Mesendoderm (in vitro differentiated cells): ENCODE results near the gene TGIF1.

Experiments
- DNase-seq: peaks from one replicate; pipeline ENCODE4 v3.0.0; 2013
- H2AK5ac ChIP-seq: 2 replicates; pipeline ENCODE4 v1.6.1; 2013; ENCODE audit warnings: low read length, inconsistent platforms
- H2BK120ac ChIP-seq: 2 replicates; pipeline ENCODE4 v1.6.1; 2013; ENCODE audit warnings: low read depth, mild to moderate bottlenecking, low read length, moderate library complexity, mixed read lengths
- H2BK15ac ChIP-seq: replicated peaks from 2 replicates; pipeline ENCODE4 v1.6.1; 2013; ENCODE audit warnings: low read depth, mild to moderate bottlenecking, moderate library complexity
- H2BK5ac ChIP-seq: 2 replicates; pipeline ENCODE4 v1.6.1; 2013; ENCODE audit warnings: low read length, inconsistent platforms
- H3K18ac ChIP-seq: 2 replicates; pipeline ENCODE4 v1.6.1; 2013; ENCODE audit warnings: mild to moderate bottlenecking, low read length, mixed read lengths
- H3K23ac ChIP-seq: one replicate; pipeline ENCODE4 v1.6.1; 2013; ENCODE audit warnings: low read length
- H3K27ac ChIP-seq: 2 replicates; pipeline ENCODE4 v1.5.1; 2013; ENCODE audit warnings: low read depth, mild to moderate bottlenecking, inconsistent platforms, low read length, moderate library complexity
- H3K27me3 ChIP-seq: 2 replicates; pipeline ENCODE4 v1.6.1; 2013; ENCODE audit warnings: low read length, control low read depth, mild to moderate bottlenecking, inconsistent platforms; ENCODE audit not compliant: insufficient read depth, poor library complexity
- H3K36me3 ChIP-seq: 2 replicates; pipeline ENCODE4 v1.6.1; 2013; ENCODE audit warnings: low read length, inconsistent platforms; ENCODE audit not compliant: control insufficient read depth, insufficient read depth
- H3K4ac ChIP-seq: one replicate; pipeline ENCODE4 v1.6.1; 2013; ENCODE audit warnings: low read depth, mild to moderate bottlenecking, low read length, moderate library complexity
- H3K4me1 ChIP-seq: 2 replicates; pipeline ENCODE4 v1.6.1; 2013; ENCODE audit warnings: low read depth, low read length, inconsistent platforms; ENCODE audit not compliant: control insufficient read depth
- H3K4me2 ChIP-seq: 2 replicates; pipeline ENCODE4 v1.6.1; 2013; ENCODE audit warnings: low read length
- H3K4me3 ChIP-seq: 2 replicates; pipeline ENCODE4 v1.5.1; 2013; ENCODE audit warnings: mild to moderate bottlenecking, low read length
- H3K56ac ChIP-seq: one replicate; pipeline ENCODE4 v1.6.1; 2013; ENCODE audit warnings: low read length
- H3K79me1 ChIP-seq: 2 replicates; pipeline ENCODE4 v1.6.1; 2013; ENCODE audit warnings: low read length, inconsistent platforms
- H3K79me2 ChIP-seq: 2 replicates; pipeline ENCODE4 v1.6.1; 2013; ENCODE audit warnings: mild to moderate bottlenecking, low read length; ENCODE audit not compliant: control insufficient read depth, insufficient read depth
- H3K9ac ChIP-seq: 2 replicates; pipeline ENCODE4 v1.6.1; 2013; ENCODE audit warnings: low read length, inconsistent platforms
- H4K5ac ChIP-seq: one replicate; pipeline ENCODE4 v1.6.1; 2013; ENCODE audit warnings: low read length
- H4K8ac ChIP-seq: one replicate; pipeline ENCODE4 v1.6.1; 2013; ENCODE audit warnings: low read depth, mild to moderate bottlenecking, control low read depth, low read length, moderate library complexity
- WGBS: extraction: QIAGEN DNeasy Blood & Tissue Kit; methylation state at CpG from one replicate; pipeline ENCODE4 v1.1.7; 2013; ENCODE audit warnings: low lambda C conversion rate, missing lambda C conversion rate; ENCODE audit not compliant: insufficient coverage; ENCODE audit errors: extremely low coverage; 5-methylcytosine and 5-hydroxymethylcytosine counted together

The TGIF1 gene

DNA sequence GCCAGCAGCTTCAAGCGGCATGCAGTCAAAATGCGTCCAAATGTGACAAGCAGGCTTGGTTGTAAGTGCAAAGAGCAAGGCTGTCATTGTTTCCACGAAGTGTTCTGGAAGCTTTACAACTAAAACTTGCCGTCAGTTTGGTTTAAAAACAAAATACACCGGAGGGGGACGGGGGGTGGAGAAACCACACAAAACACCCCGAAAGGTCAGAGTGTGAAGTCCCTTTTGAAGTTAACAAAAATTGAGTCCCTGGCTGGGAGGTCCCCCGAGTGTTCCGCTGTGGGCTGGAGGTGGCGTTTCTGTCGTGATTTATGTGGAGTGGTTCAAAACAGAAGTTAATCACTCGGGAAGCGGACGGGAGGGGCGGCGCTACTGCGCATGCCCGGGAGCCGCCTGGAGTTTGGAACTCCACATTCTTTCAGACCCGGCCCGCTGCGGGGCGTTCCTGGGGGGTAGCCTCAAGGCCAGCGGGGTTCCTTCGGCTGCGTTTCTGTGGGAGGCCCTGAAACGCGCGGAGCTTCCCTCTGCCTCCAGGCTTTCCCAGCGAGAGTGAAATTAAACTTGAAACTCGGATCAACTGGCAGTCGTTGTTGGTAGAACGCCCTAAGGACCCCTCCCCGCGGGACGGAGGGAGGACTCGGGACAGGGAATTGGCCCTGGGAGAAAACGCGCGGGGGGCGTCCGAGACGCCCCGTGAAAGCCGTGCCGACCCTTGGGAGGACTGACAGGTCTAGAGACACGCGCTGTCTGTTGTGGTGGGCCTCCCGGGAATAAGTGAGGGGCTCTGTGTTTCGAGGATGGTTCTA is 1.4 kb downstream of the TGIF1 start:
- peak overlapping the region; percentile 96 for H3K9ac ChIP-seq
- H4K5ac ChIP-seq = no peak overlapping the region
- peak overlapping the region; percentile 99 for H4K8ac ChIP-seq
- H3K23ac ChIP-seq = peak overlapping the region; percentile 80
- H3K56ac ChIP-seq = peak overlapping the region; percentile 97
- H2BK120ac ChIP-seq = peak overlapping the region; percentile 14
- WGBS = no CpG with 5 or more reads among the region's 50 CpGs
- H3K79me1 ChIP-seq = peaks cover 2% of the 10 kb centered on the region
- peak overlapping the region; percentile 98 for H3K27ac ChIP-seq
- H3K36me3 ChIP-seq = peaks cover 3% of the 10 kb centered on the region
- H2AK5ac ChIP-seq = no peak overlapping the region
- peak overlapping the region; percentile 93 for H3K4ac ChIP-seq
- H3K4me3 ChIP-seq = peak overlapping the region; percentile 98
- H3K18ac ChIP-seq = peak overlapping the region; percentile 85
- H3K4me2 ChIP-seq = peak overlapping the region; percentile 21
- H2BK15ac ChIP-seq = peak overlapping the region; percentile 1
- peaks cover 12% of the 10 kb centered on the region for H3K4me1 ChIP-seq
- DNase-seq = peak; percentile 90
- no peaks in the 10 kb centered on the region for H3K27me3 ChIP-seq
- H3K79me2 ChIP-seq = peaks cover 63% of the 10 kb centered on the region
- H2BK5ac ChIP-seq = peak overlapping the region; percentile 90

DNA sequence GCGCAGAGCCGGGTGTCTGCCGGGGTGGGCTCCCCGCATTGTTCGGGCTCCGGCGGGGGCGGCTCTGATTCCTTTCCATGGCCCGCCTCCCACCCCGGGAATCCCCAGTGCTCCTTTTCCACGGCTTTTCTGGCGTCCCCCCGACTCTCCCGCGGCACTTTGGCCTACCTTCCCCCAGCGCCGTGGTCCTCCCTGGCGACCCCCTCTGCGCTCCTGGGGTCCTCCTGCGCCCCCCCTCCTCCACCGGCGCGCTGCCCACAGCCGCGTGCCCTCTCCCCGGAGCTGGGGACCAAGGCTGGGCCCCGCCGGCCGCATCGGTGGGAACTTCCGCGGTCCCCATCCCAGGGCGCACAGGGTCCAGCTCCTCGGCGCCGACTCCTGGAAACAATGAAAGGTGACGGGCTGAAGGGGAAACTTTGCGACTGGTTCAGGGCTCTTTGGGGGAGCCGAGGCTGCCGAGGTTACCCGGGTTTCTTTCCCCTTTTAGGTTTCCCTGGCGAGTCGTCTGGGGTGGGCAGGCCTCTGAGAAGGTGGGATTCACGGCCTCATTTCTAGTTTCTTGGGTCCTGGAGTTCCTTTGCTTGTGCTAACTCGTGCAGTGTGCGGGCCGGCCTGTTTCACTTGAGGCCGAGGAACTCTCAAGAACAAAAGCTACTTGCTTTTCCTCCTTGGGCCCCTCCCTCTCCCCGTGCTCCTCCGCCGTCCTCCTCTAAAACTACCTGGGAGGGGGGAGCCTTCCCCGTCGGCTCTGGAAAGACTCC is 2.2 kb downstream of the TGIF1 start:
- no CpG with 5 or more reads among the region's 53 CpGs for WGBS
- H4K8ac ChIP-seq = peak overlapping the region; percentile 99
- no peak overlapping the region for H2AK5ac ChIP-seq
- peak overlapping the region; percentile 85 for H3K18ac ChIP-seq
- H3K9ac ChIP-seq = peak overlapping the region; percentile 96
- peak overlapping the region; percentile 98 for H3K27ac ChIP-seq
- H4K5ac ChIP-seq = no peak overlapping the region
- H3K23ac ChIP-seq = peak overlapping the region; percentile 80
- H3K79me2 ChIP-seq = peaks cover 69% of the 10 kb centered on the region
- H2BK5ac ChIP-seq = peak overlapping the region; percentile 62
- peaks cover 3% of the 10 kb centered on the region for H3K36me3 ChIP-seq
- peak overlapping the region; percentile 81 for H3K4ac ChIP-seq
- peak overlapping the region; percentile 72 for H3K4me2 ChIP-seq
- H3K56ac ChIP-seq = peak overlapping the region; percentile 97
- H3K27me3 ChIP-seq = no peaks in the 10 kb centered on the region
- H2BK120ac ChIP-seq = peak overlapping the region; percentile 10
- no peak overlapping the region for H2BK15ac ChIP-seq
- H3K4me3 ChIP-seq = peak overlapping the region; percentile 98
- peaks cover 2% of the 10 kb centered on the region for H3K79me1 ChIP-seq
- H3K4me1 ChIP-seq = peaks cover 7% of the 10 kb centered on the region
- peak; percentile 82 for DNase-seq

DNA sequence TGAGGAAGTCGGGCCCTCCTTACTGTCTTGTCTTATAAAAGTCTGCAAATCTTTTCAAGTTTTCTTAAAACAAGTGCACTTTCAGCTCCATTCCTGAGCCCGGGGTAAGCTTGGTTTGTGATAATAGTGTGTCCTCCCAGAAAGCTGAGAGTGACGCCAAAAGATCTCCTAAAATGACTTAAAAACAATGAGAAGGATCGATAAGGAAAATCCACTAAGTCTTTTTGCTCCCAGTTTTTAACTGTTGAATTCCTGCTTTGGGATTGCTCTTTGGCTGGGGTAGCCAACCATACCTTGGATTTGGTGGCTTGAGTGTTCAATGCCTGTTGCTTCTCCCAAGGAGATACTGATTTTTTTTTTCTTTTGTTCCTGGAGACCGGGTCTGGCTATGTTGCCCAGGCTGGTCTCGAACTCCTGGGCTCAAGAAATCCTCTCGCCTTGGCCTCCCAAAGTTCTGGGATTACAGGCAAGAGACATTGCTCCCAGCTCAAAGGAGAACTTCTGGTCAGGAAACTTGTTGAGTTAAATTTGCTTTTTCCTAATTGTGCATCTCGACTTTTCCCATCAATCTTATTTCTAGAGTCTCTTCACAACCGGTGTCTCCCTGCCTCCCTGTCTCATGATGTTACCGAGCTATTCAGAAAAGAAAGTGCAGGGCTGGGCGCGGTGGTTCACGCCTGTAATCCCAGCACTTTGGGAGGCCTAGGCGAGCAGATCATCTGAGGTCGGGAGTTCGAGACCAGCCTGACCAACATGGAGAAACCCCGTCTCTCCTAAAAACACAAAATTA is 3.0 kb downstream of the TGIF1 start:
- H3K79me1 ChIP-seq = peaks cover 7% of the 10 kb centered on the region
- H2BK5ac ChIP-seq = peak overlapping the region; percentile 62
- H3K23ac ChIP-seq = peak overlapping the region; percentile 80
- peak overlapping the region; percentile 81 for H3K4ac ChIP-seq
- H3K27ac ChIP-seq = peak overlapping the region; percentile 98
- peak overlapping the region; percentile 98 for H3K4me3 ChIP-seq
- H3K36me3 ChIP-seq = peaks cover 8% of the 10 kb centered on the region
- H3K4me2 ChIP-seq = peak overlapping the region; percentile 82
- DNase-seq = no peak
- peak overlapping the region; percentile 10 for H2BK120ac ChIP-seq
- H3K9ac ChIP-seq = peak overlapping the region; percentile 96
- H3K27me3 ChIP-seq = no peaks in the 10 kb centered on the region
- no CpG with 5 or more reads among the region's 17 CpGs for WGBS
- H4K8ac ChIP-seq = peak overlapping the region; percentile 99
- peak overlapping the region; percentile 85 for H3K18ac ChIP-seq
- H2BK15ac ChIP-seq = no peak overlapping the region
- H4K5ac ChIP-seq = peak overlapping the region; percentile 64
- H3K79me2 ChIP-seq = peaks cover 76% of the 10 kb centered on the region
- H3K56ac ChIP-seq = peak overlapping the region; percentile 97
- H3K4me1 ChIP-seq = peaks cover 11% of the 10 kb centered on the region
- peak overlapping the region; percentile 18 for H2AK5ac ChIP-seq

DNA sequence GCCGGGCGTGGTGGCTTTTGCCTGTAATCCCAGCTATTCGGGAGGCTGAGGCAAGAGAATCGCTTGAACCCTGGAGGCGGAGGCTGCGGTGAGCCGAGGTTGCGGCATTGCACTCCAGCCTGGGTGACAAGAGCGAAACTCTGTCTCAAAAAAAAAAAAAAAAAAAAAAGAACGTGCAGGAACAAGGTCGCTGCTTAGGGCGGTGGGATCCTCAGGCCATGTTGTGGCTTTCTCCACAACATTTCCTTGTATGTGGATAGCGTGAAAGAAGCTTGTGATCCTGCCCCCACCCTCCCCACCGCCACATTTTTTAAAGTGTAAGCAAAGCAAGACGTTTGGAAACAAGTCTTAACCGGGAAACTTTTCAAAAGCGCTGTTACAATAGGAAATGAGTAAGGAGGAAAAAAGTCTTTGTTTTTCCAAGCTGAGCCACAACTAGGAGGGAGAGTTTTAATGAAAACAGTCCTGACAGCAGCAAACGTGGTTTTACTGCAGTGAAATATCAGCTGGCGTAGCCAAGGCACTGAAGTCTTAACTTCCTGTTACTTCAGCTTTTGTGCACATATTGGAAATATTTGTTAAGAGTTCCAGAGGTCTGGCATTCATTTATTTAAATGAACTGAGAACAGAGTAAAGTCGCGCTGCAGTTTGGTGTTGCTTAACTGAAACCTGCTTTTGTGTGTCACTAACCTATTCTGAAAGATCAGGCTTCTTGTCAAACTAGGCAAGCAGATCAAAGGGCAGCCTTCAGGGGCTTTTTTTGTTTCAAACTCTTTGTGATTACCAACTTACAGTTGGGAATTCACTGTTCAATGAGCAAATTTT is 3.8 kb downstream of the TGIF1 start:
- Histone ChIP-seq H3K79me2 (peaks cover 74% of the 10 kb centered on the region), H3K4me3 (peak overlapping the region; percentile 98), H3K27me3 (no peaks in the 10 kb centered on the region), H3K4ac (peak overlapping the region; percentile 64), H3K4me2 (peak overlapping the region; percentile 82), H3K4me1 (peaks cover 11% of the 10 kb centered on the region), H2BK120ac (no peak overlapping the region), H4K8ac (no peak overlapping the region), H3K18ac (peak overlapping the region; percentile 85), H3K9ac (peak overlapping the region; percentile 96), H2BK5ac (peak overlapping the region; percentile 61), H3K36me3 (peaks cover 8% of the 10 kb centered on the region), H2BK15ac (no peak overlapping the region), H2AK5ac (peak overlapping the region; percentile 3), H4K5ac (no peak overlapping the region), H3K23ac (no peak overlapping the region), H3K56ac (peak overlapping the region; percentile 97), H3K27ac (peak overlapping the region; percentile 98), H3K79me1 (peaks cover 7% of the 10 kb centered on the region)
- peak; percentile 74 for DNase-seq
- whole genome bisulfite sequencing = no CpG with 5 or more reads among the region's 21 CpGs
